HG02571 (cell line): Measurements from ENCODE around the gene KCTD11.
"Not testable (repeated sequence)": the region's sequence is repeated elsewhere in the genome, so short reads cannot be mapped to it uniquely, and the experiment has no call there.

ENCODE experiments used
- ATAC-seq: cut with Tn5 transposase; IDR thresholded peaks from one replicate; pipeline ENCODE4 v1.9.1; 2021; ENCODE audit warnings: mild to moderate bottlenecking, moderate library complexity; ENCODE audit not compliant: unreplicated experiment

Gene KCTD11

GRCh38 chr17:7341842-7342241, 10.1 kb upstream of the KCTD11 start:
- ATAC-seq: no peak

- no peak for ATAC-seq
Observed at GRCh38 chr17:7343250-7343649, 8.7 kb upstream of the KCTD11 start.

GRCh38 chr17:7346761-7347614, 5.0 kb upstream of the KCTD11 start:
- no peak for ATAC-seq

GRCh38 chr17:7347630-7348477, 4.1 kb upstream of the KCTD11 start:
- no peak for ATAC-seq

GRCh38 chr17:7348478-7349242, 3.3 kb upstream of the KCTD11 start:
- no peak for ATAC-seq

- no peak for ATAC-seq
Observed at GRCh38 chr17:7352503-7352889, 534 bp downstream of the KCTD11 start.

GRCh38 chr17:7352910-7353635, 1.1 kb downstream of the KCTD11 start:
- no peak for ATAC-seq

- ATAC-seq: no peak
Observed at GRCh38 chr17:7354262-7354843, 2.4 kb downstream of the KCTD11 start.

GRCh38 chr17:7355053-7355452, 3.1 kb downstream of the KCTD11 start, which contains the start of gene TMEM95:
TMEM95 (plus strand) TSS chr17:7355156; CDS start chr17:7355205, 49 bp downstream.
- ATAC-seq: no peak

GRCh38 chr17:7355573-7355972, 3.6 kb downstream of the KCTD11 start:
- ATAC-seq: no peak

GRCh38 chr17:7356072-7356549, 4.1 kb downstream of the KCTD11 start:
- ATAC-seq: no peak

GRCh38 chr17:7356756-7357155, 4.8 kb downstream of the KCTD11 start:
- ATAC-seq: no peak

- ATAC-seq: no peak
Observed at GRCh38 chr17:7357381-7357780, 5.4 kb downstream of the KCTD11 start.

GRCh38 chr17:7361906-7362305, 9.9 kb downstream of the KCTD11 start:
- ATAC-seq: no peak

- no peak for ATAC-seq
Observed at GRCh38 chr17:7363311-7363710, 11.3 kb downstream of the KCTD11 start.

GRCh38 chr17:7365963-7366362, 14.0 kb downstream of the KCTD11 start:
- not testable (repeated sequence) for ATAC-seq

GRCh38 chr17:7367083-7367482, 15.1 kb downstream of the KCTD11 start:
- no peak for ATAC-seq

GRCh38 chr17:7367918-7368598, 16.1 kb downstream of the KCTD11 start:
- no peak for ATAC-seq

GRCh38 chr17:7368599-7368994, 16.6 kb downstream of the KCTD11 start:
- not testable (repeated sequence) for ATAC-seq
